Transverse colon (tissue), 3 donors: ENCODE results near the gene PAPPA.

Experiments
- CTCF ChIP-seq, 5 experiments: fragments of 200-600 bp in 3 of 5; fragments of 450-650 bp in 2 of 5; sonication (generic) in 3 of 5; IDR thresholded peaks; 1 replicate in 2 of 5; 2 replicates in 3 of 5; pipeline ENCODE4 v1.5.1; 2016 to 2017; ENCODE audit warnings: antibody characterized with exemption in 5 of 5, inconsistent platforms in 3 of 5, mild to moderate bottlenecking in 2 of 5, moderate library complexity in 1 of 5
- POLR2A ChIP-seq: fragments of 450-650 bp; IDR thresholded peaks from one replicate; pipeline ENCODE4 v1.6.1; 2016; ENCODE audit warnings: antibody characterized with exemption, mild to moderate bottlenecking, moderate library complexity

- TF ChIP-seq CTCF (IDR thresholded peaks at IDR 0.05) (no peak), POLR2A (no peak)
Measured at GRCh38 chr9:116103976-116104820, 49.4 kb upstream of the PAPPA start.
